ENCODE data around the gene ALG1L2.
"Not testable (repeated sequence)": the region's sequence is repeated elsewhere in the genome, so short reads cannot be mapped to it uniquely, and the experiment has no call there.

Gene ALG1L2, protein sequence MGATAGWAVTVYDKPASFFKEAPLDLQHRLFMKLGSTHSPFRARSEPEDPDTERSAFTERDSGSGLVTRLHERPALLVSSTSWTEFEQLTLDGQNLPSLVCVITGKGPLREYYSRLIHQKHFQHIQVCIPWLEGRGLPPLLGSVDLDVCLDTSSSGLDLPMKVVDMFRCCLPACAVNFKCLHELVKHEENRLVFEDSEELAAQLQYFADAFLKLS

DNA sequence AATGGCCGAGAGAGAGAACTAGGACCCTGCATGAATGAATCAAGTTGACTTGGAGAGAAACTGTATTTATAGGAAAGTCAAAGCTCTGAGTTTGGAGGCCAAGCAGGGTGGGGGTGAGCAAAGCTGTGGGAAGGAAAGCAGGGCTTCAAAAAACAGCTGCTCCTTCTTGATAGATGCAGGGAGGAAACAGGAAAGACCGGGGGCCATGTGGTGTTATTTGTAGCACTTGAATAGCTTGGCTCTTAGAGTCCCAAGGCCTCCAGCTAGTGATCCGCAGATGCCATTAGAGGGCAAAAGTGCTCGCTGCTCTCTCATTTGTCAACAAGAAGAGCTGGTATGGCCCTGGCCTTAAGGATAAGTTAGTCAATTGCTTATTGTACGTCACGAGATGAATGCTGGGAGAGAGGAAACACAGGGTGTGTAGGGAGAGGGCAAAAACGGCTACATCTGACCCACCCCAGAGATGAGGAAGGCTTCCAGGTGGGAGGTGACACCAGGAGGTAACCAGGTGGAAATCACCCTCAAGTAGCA, at the start of gene ALG1L2:
TSS of gene ALG1L2 (plus strand) at position 481 of the 531 bp plus-strand sequence. CDS start 186 bp downstream, outside the sequence.
- DNase-seq = no peak

DNA sequence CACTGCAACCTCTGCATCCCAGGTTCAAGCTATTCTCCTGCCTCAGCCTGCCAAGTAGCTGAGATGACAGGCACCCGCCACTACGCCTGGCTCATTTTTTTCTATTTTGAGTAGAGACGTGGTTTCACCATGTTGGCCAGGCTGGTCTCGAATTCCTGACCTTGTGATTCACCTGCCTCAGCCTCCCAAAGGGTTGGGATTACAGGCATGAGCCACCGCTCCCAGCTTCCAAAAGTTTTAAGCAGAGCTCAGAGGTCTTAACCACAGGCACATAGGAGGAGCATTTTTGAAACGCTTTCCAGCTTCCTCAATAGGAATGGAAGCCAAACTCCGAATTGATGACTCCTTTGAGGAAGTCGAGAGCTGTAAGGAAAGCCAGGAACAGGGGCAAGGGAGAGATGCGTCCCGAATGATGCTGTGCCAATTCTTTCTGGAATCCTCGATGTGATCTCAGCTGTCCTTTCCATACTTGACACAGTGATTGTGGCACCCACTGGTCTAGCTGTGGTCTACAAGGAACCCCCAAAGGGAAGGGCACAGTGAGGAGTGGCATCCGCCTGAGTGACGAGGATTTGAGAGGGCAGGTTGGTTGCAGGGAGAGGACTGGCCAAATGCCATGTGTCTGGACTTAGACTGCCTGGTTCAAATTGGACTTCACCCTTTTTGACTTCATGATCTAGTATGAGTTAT, 44.4 kb upstream of the ALG1L2 start:
- DNase-seq = not testable (repeated sequence)

DNA sequence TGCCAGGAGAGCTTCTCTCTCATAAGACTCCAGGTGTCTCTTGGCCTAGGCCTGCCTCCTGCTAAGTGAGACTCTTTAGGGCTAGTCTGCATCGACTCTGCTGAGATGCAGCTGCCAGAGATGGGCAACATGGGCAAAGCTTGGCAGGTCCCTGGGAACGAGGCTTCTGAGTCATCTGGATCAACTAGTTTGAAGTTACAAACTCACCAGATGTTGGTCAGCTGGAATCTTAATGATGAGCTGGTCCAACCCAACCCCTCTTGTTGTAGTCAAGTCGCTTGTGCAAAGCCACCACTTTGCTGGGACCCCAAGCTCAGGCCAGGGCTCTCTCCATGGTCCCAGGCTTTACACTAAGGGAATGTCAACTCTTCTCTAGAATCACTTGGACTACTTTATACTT, 38.9 kb upstream of the ALG1L2 start:
- DNase-seq = not testable (repeated sequence)

DNA sequence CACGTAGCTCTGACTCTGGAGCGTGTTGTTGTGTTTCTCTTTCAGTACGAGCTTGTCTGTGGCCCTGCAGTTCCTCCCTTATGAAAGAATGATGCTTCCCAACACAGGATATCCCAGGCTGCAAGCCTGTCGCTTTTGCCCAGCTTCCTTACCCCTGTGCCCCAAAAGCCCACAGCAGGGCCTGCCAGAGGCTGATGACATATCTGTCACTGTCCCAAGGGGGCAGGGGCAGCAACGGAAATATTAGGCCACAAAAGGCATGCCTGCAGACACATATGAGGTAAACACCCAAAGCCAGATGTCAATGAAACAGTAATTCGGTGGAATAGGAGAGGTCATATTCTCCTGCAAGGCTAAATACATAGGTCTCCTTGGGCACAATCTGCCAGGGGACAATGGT, 38.0 kb upstream of the ALG1L2 start:
- DNase-seq = not testable (repeated sequence)

DNA sequence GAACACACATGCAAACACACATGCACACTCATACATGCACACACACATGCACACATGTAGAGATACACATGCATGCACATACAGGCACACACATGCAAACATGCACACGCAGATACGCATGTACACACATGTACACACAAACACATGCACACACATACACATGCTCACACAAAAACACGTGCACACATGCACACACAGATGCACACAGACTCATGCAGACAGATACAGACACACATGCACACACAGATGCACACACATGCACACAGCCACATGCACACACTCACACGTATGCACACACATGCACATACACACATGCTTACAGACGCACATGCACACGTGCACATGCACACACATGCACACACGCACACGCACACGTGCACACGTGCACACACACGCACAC, 37.3 kb upstream of the ALG1L2 start:
- DNase-seq = no peak

DNA sequence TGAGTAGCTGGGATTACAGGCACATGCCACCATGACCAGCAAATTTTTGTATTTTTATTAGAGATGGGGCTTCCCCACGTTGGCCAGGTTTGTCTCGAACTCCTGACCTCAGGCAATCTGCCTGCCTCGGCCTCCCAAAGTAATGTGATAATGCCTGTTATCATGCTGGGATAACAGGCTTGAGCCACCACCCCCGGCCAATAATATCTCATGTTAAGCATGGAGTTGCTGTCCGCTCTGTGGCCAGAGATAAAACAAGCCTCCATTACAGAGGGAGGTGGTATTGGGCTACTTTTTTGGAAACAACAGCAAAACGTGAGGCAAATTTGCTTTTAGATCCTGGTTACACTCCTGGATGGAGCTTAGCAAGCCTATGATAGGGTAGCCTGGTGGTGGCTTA, 32.9 kb upstream of the ALG1L2 start:
- no peak for DNase-seq

DNA sequence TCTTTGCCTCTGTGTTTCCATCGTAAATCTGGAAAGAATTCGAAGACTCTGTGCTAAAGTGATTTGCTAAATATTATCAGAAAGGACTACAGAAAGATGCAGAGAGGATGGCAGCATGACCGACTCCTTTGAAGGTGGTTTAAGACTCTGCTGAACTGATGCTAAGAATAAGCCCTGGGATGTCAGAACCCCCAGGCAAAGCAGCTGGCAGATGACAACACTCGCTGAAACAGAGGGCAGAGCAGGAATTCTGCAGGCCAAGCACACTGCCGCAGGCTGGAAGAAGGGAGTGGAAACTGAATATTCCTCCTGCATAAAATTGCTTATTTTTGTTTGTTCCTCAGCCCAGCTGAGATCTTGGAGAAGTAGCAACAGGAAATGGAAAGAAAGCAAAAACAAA, 29.3 kb upstream of the ALG1L2 start:
- not testable (repeated sequence) for DNase-seq

DNA sequence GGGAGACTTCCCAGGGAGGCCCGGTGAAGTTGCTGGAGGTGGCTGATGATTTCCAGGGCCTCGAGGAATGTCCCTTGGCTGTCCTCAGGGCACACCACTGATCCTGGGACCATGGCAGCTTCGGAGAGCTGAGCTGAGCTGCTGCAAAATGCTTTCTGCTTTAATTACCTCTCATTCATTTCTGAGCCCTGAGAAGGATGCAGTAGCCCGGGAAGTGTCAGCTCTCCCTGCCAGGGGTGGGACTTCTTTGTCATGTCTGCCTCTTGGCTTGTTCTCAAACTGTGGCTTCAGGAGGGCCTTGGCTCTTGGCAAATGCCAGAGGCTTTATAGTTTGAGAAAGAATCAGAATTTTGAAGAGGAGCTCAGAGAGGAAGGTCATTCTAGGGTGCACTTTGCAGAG, 28.7 kb upstream of the ALG1L2 start:
- DNase-seq = not testable (repeated sequence)

DNA sequence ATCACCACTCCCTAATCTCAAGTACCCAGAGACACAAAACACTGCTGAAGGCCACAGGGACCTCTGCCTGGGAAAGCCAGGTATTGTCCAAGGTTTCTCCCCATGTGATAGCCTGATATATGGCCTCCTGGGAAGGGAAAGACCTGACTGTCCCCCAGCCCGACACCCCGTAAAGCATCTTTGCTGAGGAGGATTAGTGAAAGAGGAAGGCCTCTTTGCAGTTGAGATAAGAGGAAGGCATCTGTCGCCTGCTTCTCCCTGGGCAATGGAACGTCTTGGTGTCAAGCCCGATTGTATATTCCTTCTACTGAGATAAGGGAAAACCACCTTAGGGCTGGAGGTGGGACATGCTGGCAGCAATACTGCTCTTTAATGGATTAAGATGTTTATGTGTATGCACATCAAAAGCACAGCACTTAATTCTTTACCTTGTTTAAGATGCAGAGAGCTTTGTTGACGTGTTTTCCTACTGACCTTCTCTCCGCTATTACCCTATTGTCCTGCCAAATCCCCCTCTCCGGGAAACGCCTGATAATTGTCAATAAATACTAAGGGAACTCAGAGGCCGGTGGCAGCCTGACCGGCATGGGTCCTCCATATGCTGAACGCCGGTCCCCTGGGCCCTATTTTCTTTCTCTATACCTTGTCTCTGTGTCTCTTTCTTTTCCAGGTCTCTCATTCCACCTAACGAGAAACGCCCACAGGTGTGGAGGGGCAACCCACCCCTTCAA, 23.9 kb upstream of the ALG1L2 start:
- not testable (repeated sequence) for DNase-seq

DNA sequence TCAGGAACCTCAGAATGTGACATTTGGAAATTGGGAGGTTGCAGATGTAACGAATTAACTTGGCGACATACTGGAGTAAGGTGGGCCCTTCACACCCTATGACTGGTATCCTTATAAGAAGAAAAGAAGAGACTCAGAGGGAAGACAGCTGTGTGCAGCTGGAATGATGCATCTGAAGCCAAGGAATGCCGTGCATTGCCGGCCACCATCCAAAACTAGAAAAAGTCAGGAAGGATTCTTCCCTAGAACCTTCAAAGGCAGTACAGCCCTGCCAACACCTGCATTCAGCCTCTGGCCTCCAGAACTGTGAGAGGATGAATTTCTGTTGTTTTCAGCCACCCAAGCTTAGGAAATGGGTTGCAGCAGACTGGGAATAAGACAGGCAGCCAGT, 23.4 kb upstream of the ALG1L2 start:
- DNase-seq = not testable (repeated sequence)

DNA sequence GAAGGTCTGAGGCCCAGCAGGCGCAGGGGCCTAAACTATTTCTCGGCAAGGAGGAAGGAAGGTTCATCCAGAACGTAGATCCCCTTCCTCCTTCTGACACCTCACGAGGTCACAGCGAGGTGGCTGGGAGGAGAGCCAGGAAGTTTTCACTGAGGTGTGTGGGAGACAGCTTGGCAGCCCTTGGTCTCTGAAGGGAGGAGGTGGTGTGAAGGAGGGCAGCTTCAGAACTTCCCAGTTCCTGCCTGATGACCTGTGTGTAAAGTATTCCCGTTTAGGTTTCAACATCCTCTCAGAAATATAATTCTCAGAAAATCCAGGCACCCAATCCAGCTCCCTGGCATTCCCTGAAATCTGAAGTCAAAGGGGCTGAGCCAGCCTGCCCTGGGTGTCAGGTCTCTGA, 22.9 kb upstream of the ALG1L2 start:
- not testable (repeated sequence) for DNase-seq

DNA sequence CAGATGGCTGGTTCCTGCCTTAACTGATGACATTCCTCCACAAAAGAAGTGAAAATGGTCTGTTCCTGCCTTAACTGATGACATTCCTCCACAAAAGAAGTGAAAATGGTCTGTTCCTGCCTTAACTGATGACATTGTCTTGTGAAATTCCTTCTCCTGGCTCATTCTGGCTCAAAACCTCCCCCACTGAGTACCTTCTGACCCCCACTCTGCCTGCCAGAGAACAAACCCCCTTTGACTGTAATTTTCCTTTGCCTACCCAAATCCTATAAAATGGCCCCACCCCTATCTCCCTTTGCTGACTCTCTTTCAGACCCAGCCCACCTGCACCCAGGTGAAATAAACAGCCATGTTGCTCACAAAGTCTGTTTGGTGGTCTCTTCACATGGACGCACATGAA, 22.5 kb upstream of the ALG1L2 start:
- not testable (repeated sequence) for DNase-seq

DNA sequence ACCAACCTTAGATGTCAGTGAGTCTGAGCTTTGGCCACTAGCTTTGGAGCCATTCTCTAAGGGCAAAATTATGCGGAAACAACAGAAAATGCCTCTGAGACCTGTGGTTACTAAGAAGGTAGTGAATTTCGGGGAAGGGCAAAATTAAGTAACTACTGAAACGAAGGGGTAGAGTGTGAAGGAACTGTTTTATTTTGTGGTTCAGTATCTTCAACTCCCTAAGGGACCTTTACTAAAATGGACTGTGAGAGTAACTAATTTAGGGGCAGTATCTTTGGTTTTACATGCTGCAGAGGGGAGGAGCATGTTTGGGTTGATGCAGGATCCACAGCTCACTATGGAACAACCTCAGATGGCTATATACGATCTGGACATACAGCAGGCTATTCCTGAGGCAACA, 8.0 kb upstream of the ALG1L2 start:
- no peak for DNase-seq

DNA sequence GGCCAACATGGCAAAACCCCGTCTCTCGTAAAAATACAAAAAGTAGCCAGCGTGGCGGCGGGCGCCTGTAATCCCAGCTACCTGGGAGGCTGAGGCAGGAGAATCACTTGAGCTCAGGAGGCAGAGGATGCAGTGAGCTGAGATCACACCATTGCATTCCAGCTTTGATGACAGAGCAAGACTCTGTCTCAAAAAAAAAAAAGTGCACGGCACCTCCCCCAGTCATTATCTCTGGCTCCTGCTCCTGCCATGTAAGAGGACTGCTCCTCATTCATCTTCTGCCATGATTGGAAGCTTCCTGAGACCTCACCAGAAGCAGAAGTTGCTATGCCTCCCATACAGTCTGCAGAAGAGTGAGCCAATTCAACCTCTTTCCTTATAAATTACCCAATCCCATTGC, 4.0 kb upstream of the ALG1L2 start:
- DNase-seq = no peak

DNA sequence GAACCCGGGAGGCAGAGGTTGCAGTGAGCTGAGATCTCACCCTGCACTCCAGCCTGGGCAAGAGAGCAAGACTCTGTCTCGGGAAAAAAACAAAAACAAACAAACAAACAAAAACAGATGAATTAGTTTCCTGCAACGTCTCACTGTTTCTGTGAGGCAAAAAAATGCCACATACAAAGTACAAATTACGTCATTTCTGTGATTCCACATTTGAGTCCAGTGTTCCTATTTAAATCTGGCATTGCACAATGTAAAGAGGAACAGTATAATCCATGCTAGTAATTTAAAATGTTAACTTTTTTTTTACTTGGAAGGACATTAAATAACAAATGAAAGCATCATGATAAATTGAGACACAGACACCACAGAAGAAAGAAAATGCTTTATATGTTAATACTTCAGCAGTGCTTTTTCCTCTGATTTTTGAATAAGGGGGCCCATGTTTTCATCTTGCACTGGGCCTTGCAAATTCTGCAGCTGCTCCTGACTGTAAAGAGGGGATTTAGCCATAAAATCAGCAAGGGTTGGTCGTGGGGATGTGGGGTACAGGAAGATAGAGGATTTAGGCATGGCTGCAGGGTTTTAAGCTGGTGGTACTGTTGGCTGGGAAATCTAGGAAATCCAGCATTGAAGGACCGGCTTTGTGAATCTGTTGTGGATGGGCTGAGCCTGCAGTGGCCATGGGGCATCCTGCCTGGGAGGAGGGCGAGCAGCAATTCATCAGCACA, 1.9 kb downstream of the ALG1L2 start:
- DNase-seq = not testable (repeated sequence)

DNA sequence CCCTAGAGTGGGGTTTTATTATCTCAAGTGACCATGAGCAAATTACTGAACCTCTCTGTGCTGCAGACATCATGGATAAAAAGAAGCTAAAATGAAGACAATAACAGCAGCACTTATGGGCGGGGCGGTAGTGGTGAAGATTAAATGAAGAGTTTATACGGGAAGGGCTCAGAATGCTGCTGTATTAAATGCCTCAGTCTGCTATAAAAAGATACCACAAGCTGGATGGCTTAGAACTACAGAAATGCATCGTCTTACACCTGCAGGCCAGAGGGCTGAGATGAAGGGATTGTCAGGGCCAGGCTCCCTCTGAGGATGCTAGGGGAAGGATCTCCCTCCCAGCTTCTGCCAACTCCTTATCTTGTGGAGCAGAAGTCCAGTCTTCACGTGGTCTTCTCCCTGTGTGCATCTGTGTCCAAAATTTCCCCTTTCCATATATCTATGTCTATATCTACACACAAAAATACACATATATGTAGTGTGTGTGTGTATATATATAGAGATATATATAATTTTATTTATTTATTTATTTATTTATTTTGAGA, 2.9 kb downstream of the ALG1L2 start:
- no peak for DNase-seq

DNA sequence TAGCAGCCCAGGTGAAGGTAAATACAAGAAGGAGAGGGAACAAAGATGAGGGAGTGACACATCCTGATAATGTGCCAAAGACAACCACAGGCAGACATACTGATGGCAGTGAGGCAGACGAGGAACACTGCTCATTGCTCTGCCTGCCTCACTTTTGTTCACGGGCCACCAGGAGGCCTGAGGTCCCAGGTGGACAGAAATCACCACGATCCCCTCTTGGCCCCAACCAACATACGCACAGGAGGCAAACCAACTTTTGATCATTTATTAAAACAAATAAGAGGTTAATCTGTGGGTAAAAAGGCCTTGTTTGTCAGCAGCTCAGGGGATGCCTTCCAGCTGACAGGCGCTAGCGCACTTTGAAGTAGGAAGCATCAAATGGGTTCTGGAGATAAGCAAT, 4.2 kb downstream of the ALG1L2 start:
- DNase-seq = no peak

DNA sequence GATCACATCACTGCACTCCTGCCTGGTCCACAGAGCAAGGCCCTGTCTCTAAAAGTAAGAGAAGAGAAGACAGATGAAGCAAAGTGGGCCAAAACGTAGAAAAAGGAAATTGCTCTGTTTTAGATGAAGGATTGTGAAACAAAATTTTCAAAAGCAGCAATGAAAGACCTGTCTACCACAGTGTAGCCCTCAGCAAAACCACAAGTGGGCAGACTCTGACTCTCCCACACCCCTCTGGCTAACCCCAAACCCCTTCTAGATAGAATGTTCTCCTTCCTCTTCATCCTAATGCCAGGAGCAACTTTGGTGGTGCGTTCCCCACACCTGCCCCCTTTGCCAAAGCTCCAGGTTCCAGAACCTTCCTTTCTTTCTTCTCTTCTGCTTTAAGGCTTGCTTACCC, 5.0 kb downstream of the ALG1L2 start:
- not testable (repeated sequence) for DNase-seq

DNA sequence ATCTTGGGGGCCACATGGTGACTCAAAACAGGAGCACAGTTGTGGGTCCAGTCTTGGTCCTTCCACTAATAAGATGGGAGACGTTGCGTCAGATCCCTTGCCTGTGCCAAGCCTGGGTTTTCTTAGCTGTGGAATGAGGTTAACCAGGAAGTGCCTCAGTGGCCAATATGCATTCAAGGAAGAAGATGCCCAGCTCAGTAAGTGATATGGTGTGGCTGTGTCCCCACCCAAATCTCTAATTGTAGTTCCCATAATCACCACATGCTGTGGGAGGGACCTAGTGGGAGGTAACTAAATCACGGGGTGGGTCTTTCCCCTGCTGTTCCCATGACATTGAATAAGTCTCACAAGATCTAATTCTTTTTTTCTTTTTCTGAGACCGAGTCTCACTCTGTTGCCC, 6.4 kb downstream of the ALG1L2 start:
- no peak for DNase-seq

DNA sequence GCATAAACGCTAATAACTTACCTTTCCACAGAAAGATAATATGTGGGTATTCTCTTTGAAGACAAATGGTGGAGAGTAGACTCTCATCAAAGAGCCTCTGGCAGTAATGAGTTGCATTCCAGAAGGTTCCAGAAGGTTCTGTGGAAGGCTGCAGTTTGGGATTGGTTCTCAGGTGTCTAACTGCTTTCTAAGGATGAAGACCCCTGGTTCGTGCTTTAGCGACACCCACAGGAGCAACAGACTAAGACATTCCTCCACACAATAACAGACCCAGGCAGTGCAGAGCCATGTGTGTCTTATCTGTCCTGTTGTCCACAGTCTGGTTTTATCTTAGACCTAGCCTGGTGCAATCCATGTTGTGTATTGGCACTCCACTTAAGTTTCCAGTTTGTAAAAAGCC, 9.1 kb downstream of the ALG1L2 start:
- DNase-seq = not testable (repeated sequence)

DNA sequence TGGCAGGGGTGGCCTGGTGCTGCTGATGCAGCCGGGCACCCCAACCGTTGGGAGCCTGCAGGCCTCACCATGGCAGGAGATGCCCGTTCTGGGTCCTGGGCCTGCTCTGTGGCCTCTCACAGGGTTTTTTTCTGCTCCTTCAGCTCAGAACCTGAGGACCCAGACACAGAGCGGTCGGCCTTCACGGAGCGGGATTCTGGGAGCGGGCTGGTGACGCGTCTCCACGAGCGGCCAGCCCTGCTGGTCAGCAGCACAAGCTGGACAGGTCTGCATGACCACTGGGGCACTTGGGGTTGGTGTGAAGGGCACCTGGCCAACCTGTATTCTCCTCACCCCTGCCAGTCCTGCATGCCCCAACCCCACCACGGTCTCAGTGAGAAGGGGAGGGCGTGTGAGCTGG, 10.3 kb downstream of the ALG1L2 start:
- no peak for DNase-seq

DNA sequence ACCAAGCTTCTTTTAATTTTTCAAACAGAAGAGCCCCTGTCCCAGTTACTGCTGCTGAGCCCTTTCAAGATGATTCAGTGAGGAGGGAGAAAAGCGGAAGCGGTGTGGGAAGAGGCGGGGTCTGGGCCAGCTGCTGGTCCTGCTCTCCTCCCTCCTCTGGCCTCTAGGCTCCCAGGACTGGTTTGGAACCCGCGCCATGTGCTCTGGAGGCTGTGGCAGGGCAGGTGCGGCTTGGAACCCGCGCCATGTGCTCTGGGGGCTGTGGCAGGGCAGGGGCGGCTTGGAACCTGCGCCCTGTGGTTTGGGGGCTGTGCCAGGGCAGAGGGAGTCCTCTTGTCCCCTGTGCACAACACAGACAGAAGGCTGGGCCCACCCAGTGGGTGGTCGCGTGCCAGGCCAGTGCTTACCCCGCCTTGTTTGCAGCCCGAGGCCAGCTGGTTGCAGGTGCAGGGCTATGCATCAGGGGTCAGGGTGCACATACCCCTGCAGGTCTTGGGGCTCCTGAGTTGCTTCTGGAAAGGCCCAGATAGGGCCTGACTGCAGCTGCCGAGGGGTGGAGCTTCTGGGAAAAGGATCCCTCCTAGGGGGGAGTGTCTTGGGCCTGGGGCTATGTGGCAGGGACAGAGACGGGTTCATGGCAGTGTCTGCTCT, 12.2 kb downstream of the ALG1L2 start:
- DNase-seq = no peak

All from NCI-H526 treated with DMSO at 0.1 percent for 48 hours (cell line).